Measurements from ENCODE around the gene SPTLC2. TPM values are rescaled to one million over a fixed set of nuclear protein-coding genes. Genes with fewer than 3 reads are reported as not detected.

Gene SPTLC2
- total RNA-seq, 1 experiment from 2014 or later = 15.8 TPM

- no peaks in the 10 kb centered on the region for H3K9me3 Mint-ChIP-seq (ENCODE audit: unreplicated experiment)
- H3K4me1 Mint-ChIP-seq (ENCODE audit: insufficient read depth, unreplicated experiment) = no peaks in the 10 kb centered on the region
- ChIA-PET POLR2A (interaction anchor here (0.5 kb wide), 1 partner anchor 18 kb away, joined by 4 read pairs; no protein-coding TSS in a partner anchor), CTCF (no interaction called here)
- TF ChIP-seq CTCF (IDR thresholded peaks at IDR 0.05; ENCODE audit: unreplicated experiment) = no peak
- intact Hi-C loops (cut with micrococcal nuclease) = no loop called here
- no peak overlapping the region for H3K27ac Mint-ChIP-seq (ENCODE audit: low read depth, unreplicated experiment)
- no peak for DNase-seq (ENCODE audit: unreplicated experiment)
- peaks cover 12% of the 10 kb centered on the region for H3K27me3 Mint-ChIP-seq (ENCODE audit: insufficient read depth, unreplicated experiment)
- no TSS peak for BruUV-seq (replicated peaks)
- H3K36me3 Mint-ChIP-seq (ENCODE audit: insufficient read depth, unreplicated experiment) = peaks cover 5% of the 10 kb centered on the region
- no peak overlapping the region for H3K4me3 Mint-ChIP-seq (ENCODE audit: unreplicated experiment)
Observed at GRCh38 chr14:77475432-77476115, 140.9 kb downstream of the SPTLC2 start.

- ChIA-PET CTCF (interaction anchor here (1.8 kb wide), 1 partner anchor 15 kb away, joined by 5 read pairs; no protein-coding TSS in a partner anchor), POLR2A (no interaction called here)
- no peak for DNase-seq (ENCODE audit: unreplicated experiment)
- intact Hi-C loops (cut with micrococcal nuclease) = no loop called here
- TF ChIP-seq CTCF (IDR thresholded peaks at IDR 0.05; ENCODE audit: unreplicated experiment) = no peak
- Mint-ChIP-seq H3K4me1 (ENCODE audit: insufficient read depth, unreplicated experiment) (no peaks in the 10 kb centered on the region), H3K27ac (ENCODE audit: low read depth, unreplicated experiment) (no peak overlapping the region), H3K27me3 (ENCODE audit: insufficient read depth, unreplicated experiment) (peaks cover 12% of the 10 kb centered on the region), H3K36me3 (ENCODE audit: insufficient read depth, unreplicated experiment) (peaks cover 14% of the 10 kb centered on the region), H3K4me3 (ENCODE audit: unreplicated experiment) (no peak overlapping the region), H3K9me3 (ENCODE audit: unreplicated experiment) (no peaks in the 10 kb centered on the region)
- BruUV-seq (replicated peaks) = no TSS peak
Observed at GRCh38 chr14:77474479-77475177, 141.8 kb downstream of the SPTLC2 start.

- Mint-ChIP-seq H3K36me3 (ENCODE audit: insufficient read depth, unreplicated experiment) (peaks cover 21% of the 10 kb centered on the region), H3K27me3 (ENCODE audit: insufficient read depth, unreplicated experiment) (peaks cover 12% of the 10 kb centered on the region), H3K4me3 (ENCODE audit: unreplicated experiment) (no peak overlapping the region), H3K4me1 (ENCODE audit: insufficient read depth, unreplicated experiment) (no peaks in the 10 kb centered on the region), H3K27ac (ENCODE audit: low read depth, unreplicated experiment) (no peak overlapping the region), H3K9me3 (ENCODE audit: unreplicated experiment) (no peaks in the 10 kb centered on the region)
- no peak for TF ChIP-seq CTCF (IDR thresholded peaks at IDR 0.05; ENCODE audit: unreplicated experiment)
- BruUV-seq (replicated peaks) = no TSS peak
- POLR2A ChIA-PET = no interaction called here
- no peak for DNase-seq (ENCODE audit: unreplicated experiment)
- CTCF ChIA-PET = interaction anchor here (1.8 kb wide), 1 partner anchor 15 kb away, joined by 5 read pairs; no protein-coding TSS in a partner anchor
- intact Hi-C loops (cut with micrococcal nuclease) = no loop called here
Observed at GRCh38 chr14:77473921-77474320, 142.5 kb downstream of the SPTLC2 start.

- no TSS peak for BruUV-seq (replicated peaks)
- TF ChIP-seq CTCF (IDR thresholded peaks at IDR 0.05; ENCODE audit: unreplicated experiment) = no peak
- ChIA-PET POLR2A (no interaction called here), CTCF (interaction anchor here (0.6 to 0.7 kb wide), 3 partner anchors 10 to 138 kb away, joined by 3 to 4 read pairs (median 3); no protein-coding TSS in a partner anchor)
- no peak overlapping the region for H3K27ac Mint-ChIP-seq (ENCODE audit: low read depth, unreplicated experiment)
- no peaks in the 10 kb centered on the region for H3K4me1 Mint-ChIP-seq (ENCODE audit: insufficient read depth, unreplicated experiment)
- DNase-seq (ENCODE audit: unreplicated experiment) = no peak
- intact Hi-C loops (cut with micrococcal nuclease) = no loop called here
- peaks cover 57% of the 10 kb centered on the region for H3K36me3 Mint-ChIP-seq (ENCODE audit: insufficient read depth, unreplicated experiment)
- no peaks in the 10 kb centered on the region for H3K9me3 Mint-ChIP-seq (ENCODE audit: unreplicated experiment)
- H3K27me3 Mint-ChIP-seq (ENCODE audit: insufficient read depth, unreplicated experiment) = peaks cover 12% of the 10 kb centered on the region
- H3K4me3 Mint-ChIP-seq (ENCODE audit: unreplicated experiment) = no peak overlapping the region
Observed at GRCh38 chr14:77470224-77470870, 146.1 kb downstream of the SPTLC2 start.

Data from MCF 10A (cell line).